Kidney tubule cell (primary cell): ENCODE results near the gene PNPO.

Experiments
- DNase-seq: peaks from one replicate; pipeline ENCODE4 v3.0.0-alpha.2; 2018; ENCODE audit warnings: low spot score

PNPO gene

GRCh38 chr17:47941246-47942095 lies at the start of gene PNPO:
Gene PNPO, plus strand, starts transcription at chr17:47941571. Its CDS starts 105 bp downstream, at chr17:47941676.
- DNase-seq = peak; percentile 99

DNA sequence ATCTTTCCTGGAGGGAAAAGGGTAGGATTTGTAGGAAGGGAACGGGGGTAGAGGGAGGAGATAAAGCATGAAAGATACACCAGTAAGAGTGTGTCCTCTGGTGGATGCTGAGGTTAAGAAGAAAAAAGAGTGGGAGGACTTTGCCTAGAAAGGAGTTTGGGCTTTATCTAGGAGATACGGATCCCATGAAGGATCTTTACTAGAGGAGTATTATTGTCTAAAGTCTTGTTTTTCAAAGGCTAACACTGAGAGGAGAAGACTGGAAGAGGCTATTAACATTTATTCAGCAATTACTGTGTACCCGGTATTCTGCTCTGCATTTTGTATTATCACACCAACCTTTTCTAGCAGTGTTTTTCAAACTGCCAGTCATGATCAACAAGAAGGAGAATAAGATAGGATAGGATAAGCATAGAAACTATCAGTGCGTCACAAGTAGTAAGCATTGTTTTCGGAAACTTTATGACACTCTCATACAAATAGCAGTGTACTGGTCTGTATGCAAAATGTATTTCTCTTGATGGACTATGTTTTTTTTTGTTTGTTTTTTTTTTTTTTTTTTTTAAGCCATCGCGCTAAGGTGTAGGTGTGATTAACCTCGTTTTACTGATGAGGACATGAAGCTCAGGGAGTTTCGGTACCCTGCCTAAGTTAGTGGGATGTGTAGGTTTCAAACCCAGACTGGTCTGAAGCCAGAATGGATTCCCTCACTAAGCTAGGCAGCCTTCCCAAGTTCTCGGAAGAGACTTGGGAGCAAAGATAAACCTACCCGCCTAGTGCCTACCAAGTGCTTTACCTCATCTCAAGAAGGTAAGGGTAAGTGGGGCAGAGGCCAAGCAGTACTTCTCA lies 46.6 kb upstream of the PNPO start:
- no peak for DNase-seq

GRCh38 chr17:47895347-47895855 lies 46.0 kb upstream of the PNPO start:
- DNase-seq = peak; percentile 41

DNA sequence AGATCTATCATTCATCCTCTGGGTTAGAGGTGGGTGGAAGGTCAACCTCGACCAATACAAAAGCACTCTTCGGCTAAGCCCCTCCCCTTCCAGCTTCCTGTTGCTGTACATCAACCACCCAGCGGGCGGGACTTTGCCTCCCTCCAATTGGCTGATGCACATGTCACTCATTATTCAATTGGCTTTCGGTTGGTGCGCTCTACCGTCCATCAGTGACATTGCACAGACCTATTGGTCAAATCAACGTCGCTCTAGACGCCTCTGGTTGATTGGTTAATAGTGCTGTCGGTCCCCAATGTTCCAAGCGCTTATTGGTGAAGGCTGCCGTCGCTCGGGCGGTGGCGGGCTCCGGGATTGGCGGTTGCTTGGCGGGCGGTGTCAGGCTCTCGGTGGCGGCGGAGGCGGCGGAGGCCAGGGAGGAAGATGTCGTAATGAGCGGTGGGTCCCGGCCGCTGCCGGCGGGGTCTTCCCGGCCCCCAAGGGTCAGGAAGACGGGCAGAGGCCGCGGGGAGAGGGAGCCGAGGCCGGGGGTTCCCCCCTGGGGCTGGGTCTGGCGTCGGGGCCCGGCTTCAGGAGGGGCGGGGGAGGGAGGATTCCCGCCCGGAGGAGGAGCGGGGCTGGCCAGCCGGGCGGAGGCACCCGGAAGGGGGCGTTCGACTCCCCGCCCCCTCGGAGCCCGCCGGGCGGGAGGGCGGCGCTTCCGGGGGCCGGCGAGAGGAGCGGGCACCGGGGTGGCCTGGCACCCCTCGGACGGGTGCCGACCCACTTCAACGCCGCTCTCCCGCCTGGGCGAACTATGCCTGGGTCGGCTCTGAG lies 45.3 kb upstream of the PNPO start, which contains the start of gene SP2:
SP2 (plus strand) TSS at position 381 of the 816 bp plus-strand sequence; CDS start at position 432, 51 bp downstream.
- peak; percentile 100 for DNase-seq

GRCh38 chr17:47896672-47897490 lies 44.5 kb upstream of the PNPO start:
- peak; percentile 16 for DNase-seq

DNA sequence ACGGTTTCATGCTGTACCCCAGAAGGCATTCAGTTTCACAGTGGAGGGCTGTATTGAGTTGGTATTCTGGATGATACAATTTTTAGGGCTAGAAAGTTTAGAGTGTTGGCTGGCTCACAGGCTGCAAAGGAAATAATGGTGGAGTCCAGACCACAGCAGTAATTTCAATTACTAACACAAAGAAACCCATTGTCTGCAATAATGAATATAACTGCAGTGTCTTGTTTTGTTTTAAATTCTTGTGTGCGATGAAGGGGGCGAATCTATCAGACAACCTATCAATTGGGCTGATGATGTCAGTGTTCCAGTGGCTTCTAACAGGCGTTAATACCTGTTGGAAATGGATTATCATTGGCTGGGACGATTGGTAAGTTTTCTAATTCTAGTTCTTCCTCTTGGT lies 43.8 kb upstream of the PNPO start:
- peak; percentile 39 for DNase-seq

DNA sequence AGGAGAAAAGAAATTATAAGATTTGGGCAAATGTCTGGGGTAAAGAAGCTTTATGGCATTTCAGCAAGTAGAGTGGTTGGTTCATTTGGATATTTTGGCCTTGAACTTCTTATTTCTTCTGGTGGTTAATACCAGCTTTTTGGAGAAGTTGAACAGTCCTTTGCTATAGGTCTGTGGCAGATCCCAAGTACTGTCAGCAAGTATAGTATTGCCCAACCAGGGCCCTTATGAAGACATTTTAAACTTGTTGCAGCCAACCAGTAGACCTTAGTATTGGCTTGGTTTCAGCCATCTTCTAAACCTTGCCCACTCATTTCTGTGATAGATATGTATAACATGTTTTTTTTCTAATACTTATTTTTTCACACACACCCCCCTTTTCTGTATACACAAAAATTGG lies 43.1 kb upstream of the PNPO start:
- no peak for DNase-seq

DNA sequence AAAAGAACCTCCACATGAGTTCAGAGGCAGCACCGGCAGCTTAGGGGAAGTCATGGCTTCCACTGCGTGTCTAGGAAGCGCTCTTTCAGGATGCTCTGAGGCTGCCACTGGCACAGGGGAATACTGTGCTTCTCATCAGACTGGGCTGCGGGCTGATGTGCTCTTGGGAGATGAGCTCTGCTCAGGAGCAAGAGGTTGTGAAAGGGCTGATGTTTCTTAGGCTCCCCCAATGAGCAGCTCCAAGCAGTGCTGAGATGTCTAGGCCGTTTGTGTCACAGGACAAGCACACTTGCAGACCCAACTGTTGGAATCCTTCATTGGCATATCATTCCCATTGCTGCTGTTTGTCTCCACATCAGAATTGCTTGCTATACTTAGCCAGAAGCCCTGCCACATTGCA lies 41.7 kb upstream of the PNPO start:
- no peak for DNase-seq

GRCh38 chr17:47901423-47901822 lies 39.9 kb upstream of the PNPO start:
- DNase-seq = no peak

DNA sequence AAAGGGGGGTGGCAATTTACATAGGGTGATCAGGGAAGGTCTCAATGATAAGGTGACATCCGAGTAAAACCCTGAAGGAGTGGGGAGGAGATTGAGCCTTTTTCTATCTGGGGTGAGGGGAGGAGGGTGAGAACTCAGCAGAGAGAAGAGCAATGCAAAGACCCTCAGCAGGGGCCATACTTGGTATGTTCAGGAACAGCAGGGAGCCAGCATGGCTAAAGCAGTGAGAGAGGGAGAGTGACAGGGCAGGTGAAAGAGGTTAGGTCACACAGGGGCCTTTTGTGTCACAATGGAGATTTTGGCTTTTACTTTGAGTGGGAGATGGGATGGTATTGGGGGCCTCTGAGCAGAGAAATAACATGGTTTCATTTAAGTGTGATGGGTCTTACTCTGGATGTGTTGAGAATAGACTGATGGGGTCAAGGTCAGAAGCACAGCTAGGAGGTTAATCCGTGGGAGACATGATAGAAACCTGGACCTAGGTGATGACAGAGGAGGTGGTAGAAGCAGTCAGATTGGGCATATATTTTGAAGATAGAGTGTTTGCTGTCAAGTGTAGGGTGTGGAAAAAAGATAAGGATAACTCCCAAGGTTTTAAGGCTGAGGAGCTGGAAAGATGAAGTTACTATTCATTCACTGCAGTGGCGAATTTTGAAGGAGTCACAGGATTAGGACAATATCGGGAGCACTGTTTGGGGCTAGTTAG lies 39.2 kb upstream of the PNPO start:
- DNase-seq = no peak

DNA sequence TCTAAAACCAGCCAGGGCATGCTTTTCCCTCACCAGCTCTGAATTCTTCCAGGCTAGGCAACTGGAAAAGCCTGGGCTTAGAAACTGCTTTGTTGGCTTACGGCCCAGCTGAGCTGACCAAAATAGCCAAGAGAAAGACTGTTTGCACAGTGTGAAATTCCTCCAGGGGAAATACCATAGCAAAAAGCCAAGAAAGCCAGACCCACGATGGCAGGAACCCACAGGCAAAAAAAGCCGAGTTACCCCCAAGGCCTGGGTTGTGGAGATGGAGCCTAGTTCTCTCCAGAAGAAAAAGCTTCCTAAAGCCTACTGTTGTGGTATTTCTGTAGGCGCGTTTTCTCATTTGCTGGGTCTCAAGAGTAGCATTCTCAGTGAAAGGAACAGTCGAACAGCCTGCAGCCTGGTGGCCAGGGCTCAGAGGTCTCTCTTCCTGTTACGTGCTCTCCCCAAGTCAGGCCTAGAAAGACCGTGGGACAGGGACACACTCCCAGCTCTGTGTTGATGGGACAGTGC lies 36.1 kb upstream of the PNPO start:
- peak; percentile 64 for DNase-seq

GRCh38 chr17:47906443-47906842 lies 34.9 kb upstream of the PNPO start:
- DNase-seq = no peak

- no peak for DNase-seq
Observed at GRCh38 chr17:47907932-47908562, 33.3 kb upstream of the PNPO start.

DNA sequence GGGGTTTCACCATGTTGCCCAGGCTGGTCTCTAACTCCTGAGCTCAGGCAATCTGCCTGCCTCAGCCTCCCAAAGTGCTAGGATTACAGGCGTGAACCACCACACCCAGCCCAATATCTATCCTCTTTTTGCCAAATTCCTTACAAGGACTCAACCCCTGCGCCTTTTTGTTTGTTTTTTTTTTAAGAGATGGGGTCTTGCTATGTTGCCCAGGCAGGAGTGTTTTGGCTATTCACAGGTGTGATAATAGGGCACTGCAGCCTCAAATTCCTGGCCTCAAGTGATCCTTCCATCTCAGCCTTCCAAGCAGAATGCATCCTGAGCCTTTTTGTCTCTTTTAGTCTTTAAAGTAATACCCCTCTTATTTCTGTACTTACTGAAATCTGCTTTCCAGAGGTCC lies 28.3 kb upstream of the PNPO start:
- DNase-seq = no peak

- DNase-seq = no peak
Observed at GRCh38 chr17:47914306-47914948, 26.9 kb upstream of the PNPO start.

- no peak for DNase-seq
Observed at GRCh38 chr17:47915776-47916398, 25.5 kb upstream of the PNPO start.

- DNase-seq = no peak
Observed at GRCh38 chr17:47916489-47917208, 24.7 kb upstream of the PNPO start.

GRCh38 chr17:47917581-47917980 lies 23.8 kb upstream of the PNPO start:
- no peak for DNase-seq
